Cardiac muscle cell (in vitro differentiated cells and primary cell): Measurements from ENCODE around the gene PHKA2. TPM values are rescaled to one million over a fixed set of nuclear protein-coding genes. Genes with fewer than 3 reads are reported as not detected.

Source experiments
- DNase-seq, 2 donors: peaks; one replicate each; pipeline versions ENCODE4 v3.0.0 to v3.0.0-alpha.2; 2010 to 2017; ENCODE audit warnings: low read depth in 1 of 2, low spot score in 1 of 2
- H3K27ac ChIP-seq: fragments of 200-600 bp; sonication (generic); 2 replicates; pipeline ENCODE4 v1.5.1; 2016
- H3K27me3 ChIP-seq: fragments of 200-600 bp; sonication (generic); 2 replicates; pipeline ENCODE4 v1.6.0; 2016; ENCODE audit warnings: control low read depth
- H3K36me3 ChIP-seq: fragments of 200-600 bp; sonication (generic); 2 replicates; pipeline ENCODE4 v1.5.1; 2016; ENCODE audit warnings: control low read depth
- H3K4me1 ChIP-seq: fragments of 200-600 bp; sonication (generic); 2 replicates; pipeline ENCODE4 v1.8.1; 2017; ENCODE audit warnings: low read depth, mild to moderate bottlenecking, mixed run types
- H3K4me3 ChIP-seq: fragments of 200-600 bp; sonication (generic); 2 replicates; pipeline ENCODE4 v1.5.1; 2016; ENCODE audit warnings: mild to moderate bottlenecking
- H3K9me3 ChIP-seq: fragments of 200-600 bp; sonication (generic); 2 replicates; pipeline ENCODE4 v1.5.1; 2017; ENCODE audit warnings: low read depth, mild to moderate bottlenecking, control low read depth
- CTCF ChIP-seq: IDR thresholded peaks from 2 replicates; pipeline ENCODE4 v1.5.1; 2012; ENCODE audit warnings: low read depth, mild to moderate bottlenecking, low read length
- polyA plus RNA-seq: library from polyadenylated mRNA; unstranded; fragments of >200 nt; fragmentation: Nextera tagmentation; extraction: Ambion mirVana; gene quantifications from 2 replicates; pipeline ENCODE4 v1.2.1, GENCODE V29; 2016
- total RNA-seq: library from RNA; depleted of rRNA; stranded (reverse); fragments of >200 nt; gene quantifications from 2 replicates; pipeline ENCODE4 v1.2.3, GENCODE V29; 2016

PHKA2 gene
- total and polyA plus RNA-seq, 2 experiments from 2014 or later: 34.8 to 47.3 TPM

- TF ChIP-seq CTCF: no peak
- no peak overlapping the region for H3K4me3 ChIP-seq
- no peaks in the 10 kb centered on the region for H3K36me3 ChIP-seq
- H3K27ac ChIP-seq: no peak overlapping the region
- no peaks in the 10 kb centered on the region for H3K27me3 ChIP-seq
- H3K4me1 ChIP-seq: no peaks in the 10 kb centered on the region
- H3K9me3 ChIP-seq: no peaks in the 10 kb centered on the region
- peak in 1 of 2 donors; percentile 23 for DNase-seq
These were observed 10.3 kb downstream of the PHKA2 start for GRCh38 chrX:18973527-18974192.

- Histone ChIP-seq H3K36me3 (no peaks in the 10 kb centered on the region), H3K9me3 (no peaks in the 10 kb centered on the region), H3K27me3 (no peaks in the 10 kb centered on the region), H3K4me3 (no peak overlapping the region), H3K27ac (no peak overlapping the region), H3K4me1 (no peaks in the 10 kb centered on the region)
- DNase-seq: no peak
- no peak for TF ChIP-seq CTCF
These were observed 12.4 kb downstream of the PHKA2 start for GRCh38 chrX:18971506-18971905.

GRCh38 chrX:18970465-18970864 is 13.4 kb downstream of the PHKA2 start:
- no peak for DNase-seq
- H3K9me3 ChIP-seq: no peaks in the 10 kb centered on the region
- TF ChIP-seq CTCF: no peak
- H3K4me1 ChIP-seq: no peaks in the 10 kb centered on the region
- H3K27ac ChIP-seq: no peak overlapping the region
- H3K4me3 ChIP-seq: no peak overlapping the region
- H3K36me3 ChIP-seq: no peaks in the 10 kb centered on the region
- no peaks in the 10 kb centered on the region for H3K27me3 ChIP-seq

- Histone ChIP-seq H3K4me3 (no peak overlapping the region), H3K4me1 (no peaks in the 10 kb centered on the region)
- TF ChIP-seq CTCF: no peak
These were observed 17.3 kb downstream of the PHKA2 start for GRCh38 chrX:18966624-18967023.

GRCh38 chrX:18964901-18965300 is 19.0 kb downstream of the PHKA2 start:
- Histone ChIP-seq H3K9me3 (no peaks in the 10 kb centered on the region), H3K27ac (no peak overlapping the region), H3K4me1 (no peaks in the 10 kb centered on the region), H3K4me3 (no peak overlapping the region), H3K36me3 (no peaks in the 10 kb centered on the region), H3K27me3 (no peaks in the 10 kb centered on the region)
- peak in 1 of 2 donors; percentile 5 for DNase-seq
- TF ChIP-seq CTCF: no peak

More at GRCh38 chrX:18966624-18967023, 17.3 kb downstream of the PHKA2 start:
- H3K27me3 ChIP-seq: no peaks in the 10 kb centered on the region
- DNase-seq: no peak
- no peaks in the 10 kb centered on the region for H3K9me3 ChIP-seq
- H3K36me3 ChIP-seq: no peaks in the 10 kb centered on the region
- H3K27ac ChIP-seq: no peak overlapping the region
